ENCODE results near the gene DHX15. TPM values are rescaled to one million over a fixed set of nuclear protein-coding genes. Genes with fewer than 3 reads are reported as not detected.

Gene DHX15
- total and polyA plus RNA-seq, 10 of the 15 experiments (the other 5 are each of a cell fraction or from before 2014, with no cell fraction given): 166 to 269 (median 184) TPM

DNA sequence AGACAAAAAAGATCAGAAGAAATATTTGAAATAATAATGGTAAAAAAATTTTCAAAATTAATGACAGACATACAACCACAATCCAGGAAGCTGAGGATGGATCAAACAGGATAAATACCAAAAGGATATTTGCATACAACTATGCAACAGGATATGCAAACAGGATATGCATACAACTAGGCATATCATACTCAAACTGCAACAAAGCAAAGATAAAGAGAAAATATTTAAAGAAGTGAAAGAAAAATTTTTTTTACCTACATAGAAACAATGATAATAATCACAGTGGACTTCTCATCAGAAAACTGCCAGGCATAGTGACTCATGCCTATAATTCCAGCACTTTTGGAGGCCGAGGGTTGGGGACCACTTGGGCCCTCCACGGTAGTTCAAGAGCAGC is 11.3 kb upstream of the DHX15 start:
- no peaks in the 10 kb centered on the region for H3K36me3 ChIP-seq (ENCODE audit: control insufficient read depth in 2 of 2, insufficient read depth in 2 of 2, low read length in 1 of 2)
- H3K9me3 ChIP-seq (replicated peaks; ENCODE audit: control insufficient read depth, insufficient read depth, low read length): peaks cover 3% of the 10 kb centered on the region
- H3K4me1 ChIP-seq (ENCODE audit: control insufficient read depth, insufficient read depth, low read length): no peaks in the 10 kb centered on the region
- FAIRE-seq: no peak
- H3K4me2 ChIP-seq (ENCODE audit: control insufficient read depth, insufficient read depth): no peak overlapping the region
- no peaks in the 10 kb centered on the region for H3K79me2 ChIP-seq (ENCODE audit: control insufficient read depth, insufficient read depth, low read length)
- no peaks in the 10 kb centered on the region for H3K27me3 ChIP-seq (replicated peaks in 1 of 2; ENCODE audit: control insufficient read depth in 2 of 2, insufficient read depth in 2 of 2, low read length in 1 of 2)
- 42% methylated on average over 2 of the region's 2 CpGs for WGBS (ENCODE audit: insufficient coverage, insufficient replicate concordance, low lambda C conversion rate, missing lambda C conversion rate)
- POLR2A ChIA-PET: interaction anchor here (0.6 kb wide), 1 partner anchor 715 kb away, joined by 5 read pairs; no protein-coding TSS in a partner anchor
- no peak for ATAC-seq
- CTCF ChIA-PET: no interaction called here
- no peak overlapping the region for H3K9ac ChIP-seq (ENCODE audit: control insufficient read depth, insufficient read depth, low read length)
- DNase-seq (ENCODE audit: low read depth, low spot score): no peak
- H2AFZ ChIP-seq (ENCODE audit: control insufficient read depth, low read depth, low read length): no peak overlapping the region
- RAD21 ChIA-PET (ENCODE audit: unreplicated experiment): no interaction called here
- TF ChIP-seq JUNB (IDR thresholded peaks at IDR 0.05) (no peak), TCF3 (IDR thresholded peaks at IDR 0.05; ENCODE audit: borderline replicate concordance, insufficient read depth, low read depth, low read length) (no peak), REST (IDR thresholded peaks at IDR 0.05; ENCODE audit: low read depth, low read length) (no peak), CEBPB (IDR thresholded peaks at IDR 0.05; ENCODE audit: borderline replicate concordance in 1 of 2, low read depth in 2 of 2, low read length in 2 of 2) (no peak), NFXL1 (IDR thresholded peaks at IDR 0.05; ENCODE audit: borderline replicate concordance) (no peak), CBX5 (IDR thresholded peaks at IDR 0.05; ENCODE audit: low read depth) (no peak), HDAC2 (IDR thresholded peaks at IDR 0.05) (no peak), MYC (IDR thresholded peaks at IDR 0.05; ENCODE audit: insufficient read depth, insufficient read length, insufficient replicate concordance, low read length, severe bottlenecking) (no peak), PAX8 (IDR thresholded peaks at IDR 0.05) (no peak), PAX5 (IDR thresholded peaks at IDR 0.05; ENCODE audit: borderline replicate concordance, low read depth, low read length) (no peak), CHD4 (IDR thresholded peaks at IDR 0.05) (no peak), ZNF384 (IDR thresholded peaks at IDR 0.05; ENCODE audit: borderline replicate concordance, low read depth, low read length) (no peak), E4F1 (IDR thresholded peaks at IDR 0.05; ENCODE audit: borderline replicate concordance, partially characterized antibody) (no peak)
- no peak overlapping the region for H3K4me3 ChIP-seq
- no peaks in the 10 kb centered on the region for H4K20me1 ChIP-seq (ENCODE audit: control insufficient read depth, insufficient read depth)
- SMC1A ChIA-PET (ENCODE audit: uncharacterized antibody, unreplicated experiment): interaction anchor here (1.3 kb wide), 1 partner anchor 43 kb away, joined by 3 read pairs; no protein-coding TSS in a partner anchor
- no TSS peak for BruUV-seq (replicated peaks)
- in situ Hi-C loops (cut with MboI) (loop anchor here (25.0 kb wide), 1 partner anchor 1258 kb away; no protein-coding TSS in a partner anchor), intact Hi-C loops (cut with micrococcal nuclease; ENCODE audit: unreplicated experiment) (no loop called here)
- no peak overlapping the region for H3K27ac ChIP-seq (ENCODE audit: control insufficient read depth, insufficient read depth)
